Activated gamma-delta T cell treated with anti-CD3 and anti-CD28 coated beads, Interleukin-2, amount 50 U/mL, for 16 hours (primary cell): Measurements from ENCODE around the gene SUPT20H.
"Not testable (repeated sequence)": the region's sequence is repeated elsewhere in the genome, so short reads cannot be mapped to it uniquely, and the experiment has no call there.

Source experiments
- DNase-seq: peaks from one replicate; pipeline ENCODE4 v3.0.0-alpha.2; 2020; ENCODE audit warnings: low read depth

The SUPT20H gene

GRCh38 chr13:37069597-37070103, 10.2 kb upstream of the SUPT20H start:
- no peak for DNase-seq

DNA sequence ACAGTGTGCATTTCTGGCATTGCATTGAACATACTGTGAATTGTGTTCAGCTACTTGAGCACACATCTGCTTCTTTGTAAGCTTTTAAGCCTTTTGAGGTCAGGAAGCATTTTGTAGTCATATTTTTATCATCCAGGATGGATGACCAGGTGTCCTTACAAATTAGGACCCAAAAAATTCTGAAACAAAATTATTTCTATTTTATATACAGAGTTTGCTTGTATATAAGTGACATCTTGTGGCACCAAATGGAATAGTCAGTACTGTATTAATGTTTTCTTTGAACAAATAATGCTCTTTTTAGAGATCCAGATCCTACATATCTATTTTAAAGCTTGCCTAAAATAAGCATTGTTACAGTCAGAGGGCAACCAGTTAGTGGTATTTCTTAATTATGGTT, 9.5 kb upstream of the SUPT20H start:
- DNase-seq, result no peak

GRCh38 chr13:37067874-37068273, 8.4 kb upstream of the SUPT20H start:
- DNase-seq, result no peak

DNA sequence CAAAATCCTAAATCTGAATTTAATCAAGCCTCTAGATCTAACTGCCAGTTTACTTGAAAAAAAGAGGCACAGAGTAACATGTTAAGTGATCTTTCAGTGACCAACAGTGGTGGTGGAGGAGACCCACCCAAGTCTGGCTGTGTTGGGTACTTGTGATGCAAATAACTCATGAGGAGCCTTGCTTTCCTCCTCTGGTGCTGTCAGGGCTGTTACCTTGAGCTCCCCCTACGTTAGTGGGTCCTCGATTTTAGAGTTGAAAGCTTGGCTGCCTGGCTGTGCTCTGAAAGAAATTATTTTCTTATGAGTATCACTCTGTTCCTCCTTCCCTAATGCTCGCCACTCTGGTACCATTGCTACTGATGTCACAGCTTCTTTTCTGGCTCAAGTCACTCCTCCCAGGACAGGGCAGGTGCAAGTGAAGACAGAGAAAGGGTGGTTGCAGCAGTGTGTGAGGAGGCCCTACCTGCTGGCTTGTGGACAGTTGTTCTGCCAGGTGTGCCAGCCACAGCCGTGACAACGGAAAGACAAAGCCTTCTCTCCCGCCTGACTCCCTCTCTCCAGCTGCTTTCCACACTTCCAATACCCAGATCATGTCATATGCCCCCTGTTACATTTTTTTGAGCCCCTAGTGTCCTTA, 6.5 kb upstream of the SUPT20H start:
- no peak for DNase-seq

DNA sequence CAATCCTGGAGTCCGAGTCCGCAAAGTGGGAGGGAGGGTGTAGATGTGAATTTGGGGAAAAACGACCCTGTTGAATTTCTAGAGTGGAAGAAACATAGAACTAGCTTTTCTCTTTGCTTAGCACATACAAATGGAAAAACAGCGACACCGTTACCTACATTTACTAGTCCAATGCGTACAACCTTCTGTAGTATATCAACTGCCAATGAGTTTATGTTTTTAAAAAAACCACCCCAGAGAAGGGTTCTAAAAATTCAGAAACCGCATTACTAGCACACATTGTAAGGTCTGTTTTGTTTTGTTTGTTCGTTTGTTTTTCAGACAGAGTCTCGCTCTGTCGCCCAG, 332 bp upstream of the SUPT20H start:
- no peak for DNase-seq

DNA sequence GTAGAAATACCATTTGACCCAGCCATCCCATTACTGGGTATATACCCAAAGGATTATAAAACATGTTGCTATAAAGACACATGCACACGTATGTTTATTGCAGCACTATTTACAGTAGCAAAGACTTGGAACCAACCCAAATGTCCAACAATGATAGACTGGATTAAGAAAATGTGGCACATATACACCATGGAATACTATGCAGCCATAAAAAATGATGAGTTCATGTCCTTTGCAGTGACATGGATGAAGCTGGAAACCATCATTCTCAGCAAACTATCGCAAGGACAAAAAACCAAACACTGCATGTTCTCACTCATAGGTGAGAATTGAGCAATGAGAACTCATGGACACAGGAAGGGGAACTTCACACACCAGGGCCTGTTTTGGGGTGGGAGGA, 3.3 kb downstream of the SUPT20H start:
- DNase-seq, result not testable (repeated sequence)

DNA sequence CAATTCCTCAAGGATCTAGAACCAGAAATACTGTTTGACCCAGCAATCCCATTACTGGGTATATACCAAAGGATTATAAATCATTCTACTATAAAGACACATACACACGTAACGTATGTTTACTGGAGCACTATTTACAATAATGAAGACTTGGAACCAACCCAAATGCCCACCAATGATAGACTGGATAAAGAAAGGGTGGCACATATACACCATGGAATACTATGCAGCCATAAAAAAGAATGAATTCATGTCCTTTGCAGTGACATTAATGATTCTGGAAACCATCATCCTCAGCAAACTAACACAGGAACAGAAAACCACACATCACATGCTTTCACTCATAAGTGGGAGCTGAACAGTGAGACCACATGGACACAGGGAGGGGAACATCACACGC, 6.4 kb downstream of the SUPT20H start:
- not testable (repeated sequence) for DNase-seq

- DNase-seq, result no peak
Measured at GRCh38 chr13:37049810-37050209, 9.7 kb downstream of the SUPT20H start.

GRCh38 chr13:37047846-37048245, 11.6 kb downstream of the SUPT20H start:
- DNase-seq, result no peak

DNA sequence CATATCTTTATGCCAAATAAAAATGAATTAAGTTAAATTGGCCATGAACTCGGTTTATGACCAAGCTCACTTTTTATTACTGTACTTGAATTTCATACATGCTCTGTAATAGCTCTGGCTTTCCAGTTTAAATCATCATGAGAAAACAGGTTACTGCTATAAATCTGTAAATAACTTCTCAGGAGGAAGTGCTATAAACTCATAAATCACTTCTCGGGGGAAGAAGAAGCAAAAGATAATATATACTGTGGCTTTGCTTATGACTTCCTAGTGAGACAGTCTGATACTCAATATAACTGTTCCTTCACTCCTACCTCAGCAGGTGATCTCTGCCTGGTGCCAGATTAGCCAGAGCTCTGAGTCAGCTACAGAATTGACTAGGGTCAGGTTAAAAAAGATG, 12.5 kb downstream of the SUPT20H start:
- DNase-seq, result no peak

DNA sequence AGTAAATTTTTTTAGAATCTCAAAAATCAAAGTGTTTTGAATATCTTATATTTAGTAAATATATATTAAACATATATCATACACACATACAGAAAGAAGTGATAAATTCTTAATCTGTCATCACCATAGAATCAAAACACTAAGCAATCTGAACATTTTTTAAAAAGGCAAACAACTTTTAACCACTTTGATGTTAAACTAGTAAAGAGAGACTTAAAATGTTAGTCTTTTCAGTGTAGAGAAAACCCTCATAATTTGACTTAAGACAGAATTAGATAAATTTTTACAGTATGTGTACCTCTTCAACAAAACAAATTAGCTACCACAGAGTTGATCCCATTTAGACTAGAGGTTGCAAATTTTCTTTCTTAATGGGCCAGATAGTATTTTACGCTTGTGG, 13.4 kb downstream of the SUPT20H start:
- no peak for DNase-seq

- DNase-seq, result no peak
Measured at GRCh38 chr13:37040789-37041188, 18.7 kb downstream of the SUPT20H start.

DNA sequence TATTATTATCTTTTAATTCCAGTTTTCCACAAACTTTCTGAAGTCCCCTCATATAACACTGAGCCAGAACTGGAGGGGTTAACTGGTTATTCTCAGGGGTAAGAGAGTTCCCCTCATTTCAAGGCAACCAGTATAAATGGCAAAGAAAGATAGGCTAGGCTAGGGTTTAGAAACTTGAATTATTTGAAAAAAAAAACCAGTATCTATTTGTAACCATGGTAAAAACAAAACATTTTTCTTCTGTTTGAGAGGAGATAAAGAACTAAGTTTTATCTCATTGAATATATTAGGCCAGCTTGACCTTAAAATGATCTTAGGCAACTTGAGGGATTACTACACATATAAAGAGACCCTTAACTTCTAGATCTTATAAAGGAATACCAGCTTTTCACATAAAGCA, 19.6 kb downstream of the SUPT20H start:
- DNase-seq, result no peak

DNA sequence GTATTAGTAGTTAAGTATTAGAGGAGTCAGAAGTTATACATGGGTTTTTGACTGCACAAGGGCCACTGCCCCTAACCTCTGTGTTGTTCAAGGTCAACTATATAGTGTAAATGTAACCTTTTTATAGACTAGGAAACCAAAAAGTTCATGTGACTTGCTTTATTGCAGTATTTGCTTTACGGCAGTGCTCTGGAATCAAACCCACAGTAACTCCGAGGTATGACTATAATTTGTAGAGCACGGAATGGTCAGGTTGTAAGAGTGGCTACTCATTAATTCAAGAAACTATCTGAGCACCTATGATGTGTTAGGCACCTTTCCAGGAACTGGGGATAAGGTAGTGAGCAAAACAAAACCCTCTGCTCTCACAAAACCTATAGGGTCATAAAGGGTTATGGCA, 22.2 kb downstream of the SUPT20H start:
- DNase-seq, result no peak

- no peak for DNase-seq
Measured at GRCh38 chr13:37029617-37030016, 29.9 kb downstream of the SUPT20H start.

DNA sequence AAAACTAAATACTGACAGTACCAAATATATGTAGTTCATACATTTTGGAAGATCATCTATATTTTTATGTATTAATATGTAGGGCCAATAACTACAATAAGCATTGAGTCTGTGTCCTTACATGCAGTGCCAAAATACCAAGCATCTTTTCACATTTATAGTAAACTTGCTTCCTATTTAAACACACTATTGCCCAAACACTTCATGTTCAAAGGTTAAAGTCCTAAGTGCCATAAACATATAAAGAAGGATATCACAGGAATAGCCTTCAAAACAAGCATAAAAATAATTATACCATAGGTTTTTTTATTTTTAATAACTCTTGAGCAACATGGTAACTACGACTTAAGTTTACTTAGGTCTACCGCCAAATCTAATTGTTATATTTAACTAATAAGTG, 31.8 kb downstream of the SUPT20H start:
- DNase-seq, result no peak

DNA sequence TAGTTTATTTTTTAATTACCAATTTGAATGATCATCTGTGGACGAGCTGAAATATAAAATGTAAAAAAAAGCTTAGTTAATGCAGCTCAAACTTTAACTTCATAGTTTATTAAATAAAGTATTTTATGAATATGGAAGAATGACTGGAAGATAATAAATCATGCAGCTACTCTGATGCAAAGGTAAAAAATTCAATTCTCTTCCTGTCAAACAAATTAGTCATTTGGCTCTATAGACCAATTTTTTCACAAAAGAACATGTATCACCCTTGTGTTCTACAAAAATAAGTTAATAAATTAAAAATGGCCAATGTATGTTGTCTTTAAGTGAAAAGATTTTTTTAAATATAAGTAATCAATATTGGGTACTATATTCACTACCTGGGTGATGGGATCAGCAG, 32.7 kb downstream of the SUPT20H start:
- no peak for DNase-seq

DNA sequence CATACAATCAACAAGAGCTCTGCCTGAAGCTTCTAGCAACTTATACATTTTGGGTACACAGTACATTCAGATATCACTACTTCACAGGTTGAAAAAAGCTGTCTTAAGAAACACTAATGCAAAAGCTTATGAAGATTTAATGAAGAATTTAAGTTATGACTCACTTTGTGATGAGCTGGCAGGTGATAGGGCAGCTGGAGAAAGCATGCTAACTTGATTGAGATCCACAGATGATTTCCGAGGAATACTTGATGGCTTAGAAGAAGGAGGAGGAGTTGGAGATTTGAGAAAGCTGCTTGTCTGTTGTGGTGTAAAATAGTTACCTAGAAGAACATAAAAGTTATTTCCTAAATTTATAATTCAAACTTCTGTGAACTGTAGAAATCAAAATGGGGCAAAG, 35.6 kb downstream of the SUPT20H start:
- DNase-seq, result no peak

DNA sequence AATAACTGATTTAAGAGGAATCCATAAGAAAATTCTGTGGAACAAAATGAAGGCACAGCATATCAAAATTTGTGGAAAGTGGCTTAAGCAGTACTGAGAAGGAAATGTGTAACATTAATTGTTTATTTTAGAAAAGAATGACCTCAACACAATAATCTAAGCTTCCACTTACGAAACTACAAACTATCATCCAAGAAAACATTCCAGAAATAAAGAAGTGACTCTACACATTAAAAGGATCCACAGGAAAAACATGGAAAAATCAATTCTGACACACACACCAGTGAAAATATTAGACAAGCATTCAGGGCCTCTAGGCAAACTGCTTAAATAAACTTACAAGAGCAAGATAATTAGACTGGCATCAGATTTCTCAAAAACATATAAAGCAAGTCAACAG, 44.9 kb downstream of the SUPT20H start:
- no peak for DNase-seq

DNA sequence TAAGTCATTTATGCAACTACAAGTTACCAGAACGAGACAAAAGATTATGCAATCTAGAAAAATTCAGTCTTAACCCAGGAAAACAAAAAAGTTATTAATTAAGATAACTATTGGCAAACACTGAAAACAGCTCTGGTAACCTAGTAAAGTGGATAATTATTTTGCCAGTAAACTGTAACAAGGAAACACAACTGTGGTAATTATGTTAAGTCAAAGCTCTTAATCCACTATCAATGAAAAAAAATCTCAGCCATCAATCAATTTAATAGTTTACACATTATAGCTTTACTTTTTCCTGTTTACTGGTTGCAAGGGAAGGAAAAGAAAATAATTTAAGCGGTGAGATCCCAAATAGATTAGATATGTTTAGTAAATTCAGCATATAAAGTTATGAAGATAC, 47.7 kb downstream of the SUPT20H start:
- DNase-seq, result no peak

DNA sequence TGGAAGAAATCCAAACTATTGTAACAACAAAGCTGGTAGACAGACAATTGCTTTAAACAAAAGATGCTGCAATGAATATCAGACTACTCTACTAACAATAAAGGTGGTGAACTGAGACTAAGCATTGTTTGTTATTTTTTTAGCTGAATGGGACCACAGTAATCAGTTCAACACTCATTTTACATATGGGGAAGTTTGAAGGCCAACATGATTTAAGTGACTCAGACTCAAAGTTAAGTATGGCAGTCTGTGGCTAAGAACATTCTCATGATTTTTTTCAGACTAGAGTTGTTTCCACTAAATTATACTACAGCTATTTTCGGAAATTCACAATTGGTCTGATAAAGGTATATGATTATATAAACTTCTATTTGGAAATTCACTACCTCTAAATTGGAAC, 48.5 kb downstream of the SUPT20H start:
- DNase-seq, result no peak

DNA sequence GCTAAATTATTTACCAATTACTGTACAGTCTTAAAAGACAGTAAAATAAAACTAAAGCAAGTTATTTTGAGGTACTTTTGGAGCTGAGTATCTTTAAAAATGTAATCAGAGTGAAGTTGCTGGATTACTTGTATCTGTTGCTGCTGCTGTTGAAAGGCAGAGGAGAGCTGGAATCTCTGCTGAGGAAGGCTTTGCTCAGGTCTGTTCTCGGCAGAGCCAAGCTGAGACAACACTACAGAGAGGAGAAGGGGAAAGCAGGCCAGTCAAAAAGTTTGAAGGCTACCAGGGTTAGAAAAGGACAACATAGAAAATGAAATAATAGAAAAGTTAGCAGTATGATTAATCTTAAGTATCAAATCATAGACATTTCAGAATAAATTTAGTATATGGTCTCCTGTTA, 49.1 kb downstream of the SUPT20H start:
- DNase-seq, result no peak

- no peak for DNase-seq
Measured at GRCh38 chr13:37009692-37010091, 49.8 kb downstream of the SUPT20H start.

DNA sequence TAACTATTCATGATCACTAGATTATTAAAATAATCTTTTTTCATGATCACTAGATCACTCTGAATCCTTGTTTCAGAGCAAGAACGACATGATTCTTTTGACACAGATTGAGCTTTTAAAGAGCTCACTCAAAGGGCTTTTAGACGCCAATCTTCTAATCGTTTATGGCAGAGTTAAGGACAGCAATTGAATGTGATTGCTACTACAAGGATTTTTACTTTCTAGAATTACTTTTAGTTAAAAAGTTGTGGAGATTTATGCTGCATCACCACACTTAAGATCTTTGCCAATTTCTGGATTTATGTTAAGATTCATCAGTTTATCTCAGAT, 57.6 kb downstream of the SUPT20H start:
- no peak for DNase-seq
